Coronary artery (tissue), 2 donors: Measurements from ENCODE around the gene ASB2.
A peak's percentile ranks its signal among the peaks of the same experiment; 100 is the strongest.

ENCODE experiments used
- DNase-seq: peaks from one replicate; pipeline ENCODE4 v3.0.0-alpha.2; 2017; ENCODE audit warnings: low spot score
- H3K27ac ChIP-seq, 2 donors: fragments of 200-600 bp; sonication (generic); one replicate each; pipeline ENCODE4 v1.5.1; 2016 to 2019
- H3K4me3 ChIP-seq: fragments of 200-600 bp; sonication (generic); 2 replicates; pipeline ENCODE4 v1.5.1; 2016; ENCODE audit warnings: mild to moderate bottlenecking, moderate library complexity
- CTCF ChIP-seq: fragments of 200-600 bp; sonication (generic); IDR thresholded peaks from one replicate; pipeline ENCODE4 v1.5.1; 2019; ENCODE audit warnings: antibody characterized with exemption

ASB2 gene

GRCh38 chr14:94001501-94002396, 25.4 kb upstream of the ASB2 start:
- DNase-seq = no peak
- TF ChIP-seq CTCF = peak; percentile 91
- H3K4me3 ChIP-seq = peak overlapping the region; percentile 26
- H3K27ac ChIP-seq = no peak overlapping the region

- TF ChIP-seq CTCF = no peak
- Histone ChIP-seq H3K27ac (no peak overlapping the region), H3K4me3 (no peak overlapping the region)
- DNase-seq = no peak
These were observed 24.6 kb upstream of the ASB2 start for GRCh38 chr14:94001016-94001415.

GRCh38 chr14:94000267-94000666, 23.9 kb upstream of the ASB2 start:
- TF ChIP-seq CTCF = no peak

GRCh38 chr14:93999573-93999972, 23.2 kb upstream of the ASB2 start:
- Histone ChIP-seq H3K27ac (no peak overlapping the region), H3K4me3 (no peak overlapping the region)
- no peak for DNase-seq
- TF ChIP-seq CTCF = no peak

More at GRCh38 chr14:94000267-94000666, 23.9 kb upstream of the ASB2 start:
- Histone ChIP-seq H3K4me3 (no peak overlapping the region), H3K27ac (no peak overlapping the region)
- DNase-seq = no peak

- Histone ChIP-seq H3K4me3 (no peak overlapping the region), H3K27ac (no peak overlapping the region)
- no peak for DNase-seq
- TF ChIP-seq CTCF = no peak
These were observed 22.6 kb upstream of the ASB2 start for GRCh38 chr14:93998871-93999403.

- no peak for DNase-seq
- no peak for TF ChIP-seq CTCF
- Histone ChIP-seq H3K27ac (no peak overlapping the region), H3K4me3 (no peak overlapping the region)
These were observed 21.8 kb upstream of the ASB2 start for GRCh38 chr14:93997916-93998870.
